Inflammatory macrophage treated with lipopolysaccharide for 1 hour (primary cell): Measurements from ENCODE around the gene NPAS3.

Source experiments
- DNase-seq, 2 donors: peaks; one replicate each; pipeline ENCODE4 v3.0.0-alpha.2; 2020 to 2022

The NPAS3 gene

DNA sequence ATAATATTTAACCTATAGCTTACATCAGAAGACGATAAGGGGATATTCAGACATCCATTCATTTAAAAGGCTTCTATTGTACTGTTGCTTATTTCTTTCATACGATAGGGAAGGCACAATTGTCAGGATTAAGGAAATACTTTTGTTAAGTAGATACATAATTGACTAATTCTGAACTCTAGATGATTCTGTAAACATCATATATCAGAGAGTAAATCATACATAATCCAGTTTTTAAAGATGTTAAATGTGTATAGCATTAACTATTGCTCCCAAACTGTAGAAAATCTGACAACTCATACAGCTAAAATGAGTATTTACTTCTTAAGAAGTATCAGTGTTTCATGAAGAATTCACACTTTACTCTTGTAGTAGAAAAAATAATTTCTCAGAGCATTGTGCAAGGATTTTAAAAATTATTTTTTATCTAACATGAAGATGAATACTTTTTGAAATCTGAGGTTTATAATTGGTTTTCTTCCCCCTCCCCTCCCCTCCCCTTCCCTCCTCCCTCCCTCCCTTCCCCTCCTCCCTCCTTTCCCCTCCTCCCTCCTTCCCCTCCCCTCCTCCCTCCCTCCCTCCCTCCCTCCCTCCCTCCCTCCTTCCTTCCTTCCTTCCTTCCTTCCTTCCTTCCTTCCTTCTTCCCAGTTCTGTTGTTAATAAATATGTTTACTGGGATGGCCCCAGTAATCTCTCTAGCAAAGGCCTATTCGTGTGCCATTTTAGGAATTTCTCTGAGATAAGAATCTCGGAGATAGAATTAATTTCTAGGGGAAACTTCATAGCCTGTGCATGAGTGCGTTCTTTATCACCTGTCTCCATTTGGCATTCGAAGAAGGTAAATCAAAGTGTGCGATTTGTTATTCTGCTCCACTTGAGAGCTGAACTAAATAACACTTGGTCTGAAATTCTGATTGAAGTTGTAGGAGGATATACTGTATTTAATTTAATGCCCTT, 2.3 kb downstream of the NPAS3 start:
- DNase-seq, result no peak

DNA sequence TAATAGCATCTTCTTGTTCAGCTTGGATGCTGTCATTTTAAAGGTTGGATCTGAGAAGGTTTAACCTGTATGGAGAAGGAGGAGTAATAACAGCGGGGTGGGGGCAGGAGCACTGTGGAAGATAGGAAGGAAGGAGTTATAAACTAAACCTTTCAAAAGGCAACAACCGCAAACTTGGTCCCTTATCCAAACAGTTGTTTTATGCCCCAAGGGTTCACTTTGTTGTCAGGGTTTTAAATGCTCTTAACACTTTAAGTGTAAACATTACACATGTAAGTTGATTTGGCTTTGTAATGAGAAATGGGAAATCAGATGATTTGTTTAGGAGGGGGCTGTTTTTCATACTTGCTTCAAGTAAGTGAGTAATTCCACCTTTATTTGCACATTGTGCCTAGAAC, 3.0 kb downstream of the NPAS3 start:
- DNase-seq, result no peak

DNA sequence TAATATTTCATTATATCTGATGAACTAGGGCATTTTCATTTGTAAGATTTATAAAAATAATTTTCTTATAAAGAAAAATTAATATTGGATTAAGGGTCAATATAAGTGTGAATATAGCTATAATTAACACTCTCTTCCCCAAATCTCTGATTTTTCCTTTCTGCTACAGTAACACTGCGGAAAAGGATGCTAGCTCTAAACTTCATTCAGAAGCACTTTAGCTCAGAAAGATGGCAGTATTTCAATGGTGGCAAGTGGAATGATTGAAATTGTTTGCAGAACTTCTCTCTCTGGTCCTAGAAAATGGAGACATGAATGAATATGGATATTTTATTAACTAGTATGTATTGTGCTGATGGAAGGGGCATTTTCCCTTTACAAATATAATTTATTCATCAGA, 8.4 kb downstream of the NPAS3 start:
- no peak for DNase-seq

DNA sequence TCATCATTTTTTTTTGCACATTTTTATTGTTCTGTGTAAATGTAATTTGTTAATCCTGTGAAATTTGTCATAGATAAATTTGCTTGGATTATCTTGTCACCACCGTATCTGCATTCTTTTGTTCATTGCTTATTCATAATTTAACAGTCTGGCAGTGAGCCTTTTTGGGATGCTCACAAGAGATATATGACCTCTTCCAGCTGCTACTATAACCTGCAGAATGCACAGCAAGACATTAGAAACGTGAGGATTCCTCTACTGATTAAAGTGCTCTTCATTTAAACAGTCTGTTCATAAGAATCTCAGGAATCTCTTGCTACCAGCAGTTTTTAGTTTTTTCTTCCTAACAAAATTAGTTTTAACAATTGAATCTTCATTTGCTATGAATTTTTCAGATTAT, 9.1 kb downstream of the NPAS3 start:
- no peak for DNase-seq

DNA sequence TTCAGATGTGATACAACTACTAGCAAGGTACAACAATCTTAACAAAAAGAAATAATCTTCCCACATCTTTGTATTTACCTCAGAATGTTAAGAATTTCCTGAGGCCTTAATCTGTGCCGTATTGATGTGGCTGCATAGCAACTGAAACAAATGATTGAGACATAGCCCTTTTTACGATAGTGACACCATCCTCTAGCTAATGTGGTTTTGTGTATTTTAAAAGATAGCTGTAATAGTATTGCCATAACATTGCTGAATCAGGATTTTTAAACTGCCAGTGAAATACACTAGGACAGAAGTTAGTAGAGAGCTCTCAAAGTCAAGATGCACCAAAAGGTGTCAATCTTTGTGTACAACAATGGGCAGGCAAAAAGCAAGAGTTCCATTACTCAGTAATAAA, 11.9 kb downstream of the NPAS3 start:
- no peak for DNase-seq

DNA sequence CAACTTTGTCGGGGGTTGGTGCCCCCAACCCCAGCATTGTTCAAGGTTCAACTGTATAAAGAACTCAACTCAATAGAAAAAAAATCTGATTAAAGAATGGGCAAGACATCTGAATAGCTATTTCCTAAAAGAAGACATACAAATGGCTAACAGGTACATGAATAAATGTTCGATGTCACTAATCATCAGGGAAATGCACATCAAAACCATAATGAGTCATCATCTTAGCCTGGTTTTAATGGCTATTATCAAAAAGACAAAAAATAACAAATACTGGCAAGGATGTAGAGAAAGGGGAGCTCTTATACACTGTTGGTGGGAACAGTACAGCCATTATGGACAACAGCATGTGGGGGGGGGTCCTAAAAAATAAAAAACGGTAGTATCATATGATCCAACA, 28.7 kb downstream of the NPAS3 start:
- no peak for DNase-seq

DNA sequence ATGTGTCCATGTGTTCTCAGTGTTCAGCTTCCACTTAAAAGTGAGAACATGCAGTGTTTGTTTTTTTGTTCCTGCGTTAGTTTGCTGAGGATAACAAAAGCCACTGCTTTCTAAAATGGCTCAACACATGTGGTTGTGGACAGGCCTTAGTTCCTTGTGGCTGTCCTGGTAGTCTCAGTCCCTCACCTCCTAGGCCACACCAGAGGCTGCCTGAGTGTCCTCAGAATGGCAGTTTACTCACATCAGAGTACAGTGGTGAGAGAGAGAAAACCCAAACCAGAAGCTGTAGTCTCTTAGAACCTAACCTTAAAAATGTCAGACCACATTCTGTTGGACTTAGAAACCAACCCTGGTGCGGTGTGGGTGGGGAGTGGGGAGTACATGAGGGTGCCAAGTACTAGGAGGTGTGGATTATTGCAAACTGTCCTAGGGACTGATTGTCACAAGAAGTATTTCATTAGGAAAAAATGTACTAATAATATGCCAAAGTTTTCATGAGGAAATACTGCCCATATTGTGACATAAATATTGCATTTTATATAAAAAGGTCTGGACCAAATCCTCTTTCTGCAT, 30.4 kb downstream of the NPAS3 start:
- DNase-seq, result no peak

DNA sequence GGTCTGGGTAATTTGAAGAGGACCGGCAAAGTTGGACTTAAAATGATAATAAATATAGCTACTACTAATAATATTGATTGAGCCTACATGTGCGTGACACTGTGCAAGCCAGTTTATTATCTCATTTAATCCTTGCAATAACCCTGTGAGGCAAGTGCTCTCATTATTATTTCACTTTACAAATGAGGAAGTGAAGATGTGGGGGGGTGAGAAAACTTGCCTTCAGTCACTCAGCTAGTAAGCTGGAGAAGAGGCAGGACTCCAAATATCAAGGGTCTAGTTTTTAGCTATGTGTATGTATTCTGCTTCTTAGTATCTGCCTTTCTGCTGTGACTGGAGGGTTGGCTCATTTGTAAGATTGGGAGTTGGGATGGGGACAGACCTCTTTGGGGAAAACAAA, 39.2 kb downstream of the NPAS3 start:
- DNase-seq, result peak in 1 of 2 donors; percentile 2

DNA sequence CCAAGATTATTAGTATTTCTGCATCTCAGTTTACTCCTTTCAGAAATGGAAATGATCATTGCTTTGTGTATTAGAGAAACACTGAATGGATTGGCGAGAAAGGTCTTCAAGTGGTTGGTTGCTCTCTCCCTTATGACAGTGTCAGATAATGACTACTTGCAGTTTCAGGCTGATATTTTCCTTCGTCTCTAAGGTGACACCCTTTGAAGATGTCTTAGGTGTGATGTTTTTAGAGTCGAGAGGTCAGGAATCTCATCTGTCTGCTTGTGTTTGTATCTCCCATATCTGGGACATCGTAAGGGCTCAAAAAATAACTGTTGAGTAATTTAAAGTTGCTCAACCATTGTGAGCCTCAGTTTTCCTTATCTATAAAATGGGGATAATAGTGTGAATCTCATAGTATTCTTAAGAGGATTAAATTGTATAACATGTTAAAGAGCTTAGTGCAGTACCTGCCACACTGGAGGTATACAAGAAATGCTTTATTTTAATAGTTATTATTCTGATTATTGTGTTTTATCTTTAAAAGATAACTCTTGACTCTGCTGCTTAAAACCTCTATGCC, 40.1 kb downstream of the NPAS3 start:
- DNase-seq, result no peak

DNA sequence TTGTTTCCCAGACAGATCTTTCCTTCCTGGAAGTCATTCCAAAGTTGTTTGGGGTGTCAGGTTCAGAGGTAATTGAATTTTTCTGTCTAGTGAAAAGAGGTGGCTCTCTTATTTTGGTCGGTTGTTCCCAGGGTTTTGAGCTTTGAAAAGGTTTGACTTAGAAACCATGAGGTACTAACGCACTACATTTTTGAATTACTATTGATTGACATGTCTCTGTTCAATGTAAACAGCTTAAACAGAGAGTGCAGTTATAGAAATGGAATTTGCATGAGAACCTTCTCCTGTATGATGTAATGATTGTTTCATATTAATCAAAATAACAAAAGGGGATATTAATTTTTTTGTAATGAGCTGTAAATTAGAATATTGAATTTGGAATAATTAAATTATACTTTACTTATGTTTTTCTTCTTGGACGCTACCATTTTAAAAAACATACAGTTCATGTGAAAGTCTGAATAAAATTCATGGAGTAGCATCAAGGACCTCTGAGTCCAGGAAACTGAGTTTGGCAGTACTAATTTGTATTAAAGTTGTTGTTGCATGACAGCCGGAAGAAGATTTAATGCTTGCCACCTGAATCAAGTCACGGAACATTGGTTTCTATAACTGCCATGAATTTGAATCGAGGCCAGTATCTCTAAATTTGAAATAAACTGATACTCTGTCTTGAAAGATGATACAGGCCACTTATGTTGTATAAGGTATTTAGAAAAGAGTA, 41.7 kb downstream of the NPAS3 start:
- DNase-seq, result no peak

DNA sequence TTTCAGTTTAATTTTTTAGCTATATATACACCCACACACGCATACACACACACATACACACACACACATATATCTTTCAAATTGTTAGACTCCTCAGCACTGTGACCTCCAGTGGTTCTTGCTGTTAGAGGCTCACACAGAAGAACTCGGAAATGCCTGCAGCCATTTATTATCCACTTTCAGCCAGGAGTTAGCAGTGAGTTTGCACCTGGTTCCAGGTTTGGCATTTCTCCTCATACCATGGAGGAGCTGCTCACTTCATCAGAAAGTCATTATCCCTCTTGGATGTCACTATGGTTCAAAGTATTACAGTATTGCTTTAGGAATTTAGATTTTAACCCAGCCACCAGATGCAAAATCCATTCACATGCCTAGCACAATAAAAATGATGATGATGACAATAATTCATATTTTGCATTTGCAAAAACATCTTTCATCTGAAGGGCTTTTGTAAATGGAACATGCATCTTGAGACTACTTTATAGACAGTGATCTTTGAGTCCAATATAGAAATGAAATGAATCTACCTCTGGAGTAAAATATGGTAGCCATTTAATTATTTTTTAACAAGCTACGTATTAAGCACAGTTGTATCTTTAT, 42.3 kb downstream of the NPAS3 start:
- DNase-seq, result no peak

DNA sequence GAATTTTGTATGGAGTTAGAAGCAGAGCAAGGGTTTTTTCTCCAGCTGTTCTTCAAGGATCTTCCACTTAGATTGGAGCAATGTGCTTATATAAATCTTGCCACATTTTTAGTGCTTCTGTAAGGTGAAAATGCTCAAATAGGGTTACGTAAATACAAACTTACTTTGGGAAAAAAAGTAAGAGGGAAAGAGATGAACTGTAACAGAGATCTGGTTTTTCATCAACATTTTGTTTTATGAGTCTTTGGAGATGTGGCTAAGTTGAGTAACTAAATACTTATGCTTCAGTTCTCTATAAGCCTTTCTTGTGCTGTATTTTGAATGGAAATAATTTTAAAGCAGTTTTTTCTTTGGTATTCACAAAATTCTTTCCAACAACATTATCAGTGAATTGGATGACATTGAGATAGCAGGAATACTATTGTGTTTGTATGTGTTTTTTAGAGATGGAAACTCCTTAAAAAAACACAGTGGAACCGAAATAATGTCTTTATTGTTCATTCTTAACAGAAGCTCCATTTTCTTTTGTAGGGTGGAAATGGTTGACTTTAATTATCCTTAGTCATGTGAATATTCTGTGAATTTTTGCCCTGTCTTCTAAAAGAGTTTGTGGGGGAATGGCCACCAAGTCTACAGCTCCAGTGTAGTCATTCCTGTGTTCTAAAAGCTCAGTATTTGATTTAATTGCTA, 45.7 kb downstream of the NPAS3 start:
- DNase-seq, result no peak

DNA sequence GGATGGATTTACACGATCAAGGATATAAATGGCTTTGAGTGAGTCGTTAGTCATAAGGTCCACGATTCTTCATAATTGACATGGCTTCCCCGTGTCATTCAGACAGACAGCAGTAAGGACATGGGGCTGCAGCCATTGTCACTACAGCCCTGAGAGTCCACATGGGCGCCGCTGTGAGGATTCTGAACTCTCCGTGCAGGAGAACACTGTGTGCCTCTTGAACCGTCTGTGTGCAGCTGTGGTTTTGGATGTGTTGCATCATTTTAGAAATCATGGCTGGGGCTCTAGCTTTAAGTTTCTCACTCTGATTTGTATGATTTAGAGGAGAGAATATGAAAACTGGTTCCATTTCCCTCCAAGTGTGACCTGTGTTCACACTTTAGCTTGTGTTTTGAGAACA, 47.2 kb downstream of the NPAS3 start:
- DNase-seq, result no peak

DNA sequence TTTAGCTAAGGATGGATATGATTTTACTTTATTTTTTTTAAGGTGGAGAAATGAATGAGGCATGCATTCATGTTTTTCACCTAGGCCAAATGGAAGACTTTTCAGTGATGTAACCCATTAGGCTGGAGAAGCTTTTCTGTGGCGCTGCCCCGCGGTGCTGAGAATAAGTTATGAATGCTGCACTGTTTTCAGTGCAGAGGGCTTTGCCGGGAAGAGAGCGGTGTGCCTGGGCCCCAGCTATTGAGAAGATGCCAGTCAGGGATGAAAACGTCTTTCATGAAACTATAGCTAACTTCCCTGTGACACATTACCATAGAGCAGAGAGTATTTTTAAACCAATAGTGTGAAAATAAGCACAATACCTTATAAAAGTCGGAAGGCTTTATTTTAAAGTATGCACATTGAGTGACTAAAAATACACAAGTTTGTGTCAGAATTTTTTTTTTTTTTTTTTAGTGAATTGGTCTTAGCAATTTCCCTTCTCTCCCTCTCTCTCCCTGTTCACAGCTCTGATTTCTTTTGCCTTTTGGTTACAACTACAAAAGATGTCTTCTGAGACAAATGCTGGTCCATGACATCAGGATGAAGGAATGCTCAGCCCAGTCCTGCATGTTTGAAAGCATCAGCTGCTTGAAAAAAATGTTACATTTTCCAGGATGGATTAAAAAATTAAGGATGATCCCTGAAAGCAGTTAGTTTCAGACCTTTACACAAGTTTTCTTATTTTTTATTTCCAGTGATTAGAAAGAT, 48.3 kb downstream of the NPAS3 start:
- no peak for DNase-seq

DNA sequence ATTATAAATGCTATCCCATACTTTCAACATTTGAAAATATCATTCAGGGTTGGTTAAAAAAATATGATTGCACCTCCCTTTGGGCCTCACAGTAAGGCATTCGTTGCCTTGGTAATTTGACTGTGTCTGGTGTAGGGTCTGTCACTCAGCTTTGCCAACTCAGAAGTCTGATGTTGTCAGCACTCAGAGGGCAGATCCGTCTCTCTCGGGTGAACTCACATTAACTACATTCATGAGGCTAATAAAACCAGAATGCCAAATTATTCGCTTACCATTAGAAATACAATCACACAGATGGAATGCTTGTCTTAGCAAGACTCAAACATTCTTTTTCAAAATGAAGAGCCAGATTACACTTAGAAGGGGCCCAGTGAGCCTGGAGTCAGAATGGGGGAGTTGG, 53.0 kb downstream of the NPAS3 start:
- DNase-seq, result no peak

DNA sequence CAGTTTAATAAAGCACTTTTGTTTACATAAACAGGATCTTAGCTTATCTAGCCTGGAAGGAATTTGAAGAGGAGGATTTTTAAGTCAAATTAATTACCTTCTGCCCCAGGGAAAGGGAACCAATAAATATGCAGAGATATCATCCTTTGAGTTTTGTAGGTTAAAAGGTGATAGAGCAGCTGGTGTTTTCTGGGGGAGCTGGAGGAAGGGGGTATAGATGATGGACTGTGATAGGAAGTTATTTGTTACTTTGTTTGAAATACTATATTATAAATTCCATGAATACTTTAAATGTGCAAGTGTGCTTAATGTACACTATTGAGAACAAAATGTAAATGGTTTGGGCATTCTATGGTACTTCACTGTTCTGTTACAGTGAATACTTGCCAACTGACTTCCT, 55.2 kb downstream of the NPAS3 start:
- no peak for DNase-seq

DNA sequence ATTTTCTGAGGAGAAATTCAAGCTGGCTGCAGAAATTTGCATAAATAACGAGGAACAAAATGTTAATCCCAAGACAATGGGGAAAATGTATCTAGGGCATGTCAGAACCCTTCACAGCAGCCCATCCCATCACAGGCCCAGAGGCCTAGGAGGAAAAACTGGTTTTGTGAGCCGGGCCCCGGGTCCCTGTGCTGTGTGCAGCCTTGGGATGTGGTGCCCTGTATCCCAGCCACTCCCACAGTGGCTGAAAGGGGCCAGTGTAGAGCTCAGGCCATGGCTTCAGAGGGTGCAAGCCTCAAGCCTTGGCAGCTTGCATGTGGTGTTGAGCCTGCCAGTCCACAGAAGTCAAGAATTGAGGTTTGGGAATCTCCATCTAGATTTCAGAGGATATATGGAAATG, 57.7 kb downstream of the NPAS3 start:
- no peak for DNase-seq

DNA sequence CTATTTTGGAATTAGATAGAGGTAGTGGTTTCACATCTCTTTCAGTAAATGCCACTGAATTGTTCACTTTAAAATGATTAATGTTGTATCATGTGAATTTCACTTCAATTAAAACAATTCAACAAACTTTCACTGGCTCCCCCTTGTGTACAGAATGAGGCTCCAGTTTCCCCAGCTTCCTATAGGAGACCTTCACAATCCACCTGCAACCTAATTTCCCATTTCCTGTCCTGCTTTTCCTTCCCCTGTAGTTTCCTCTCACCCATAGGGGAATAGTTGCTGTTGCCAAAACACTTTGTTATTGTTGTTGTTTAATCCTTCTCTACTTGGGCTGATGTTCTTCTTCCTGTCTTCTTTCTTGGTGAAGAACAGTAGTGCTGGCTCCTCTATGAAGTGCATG, 59.8 kb downstream of the NPAS3 start:
- peak in 1 of 2 donors; percentile 3 for DNase-seq

DNA sequence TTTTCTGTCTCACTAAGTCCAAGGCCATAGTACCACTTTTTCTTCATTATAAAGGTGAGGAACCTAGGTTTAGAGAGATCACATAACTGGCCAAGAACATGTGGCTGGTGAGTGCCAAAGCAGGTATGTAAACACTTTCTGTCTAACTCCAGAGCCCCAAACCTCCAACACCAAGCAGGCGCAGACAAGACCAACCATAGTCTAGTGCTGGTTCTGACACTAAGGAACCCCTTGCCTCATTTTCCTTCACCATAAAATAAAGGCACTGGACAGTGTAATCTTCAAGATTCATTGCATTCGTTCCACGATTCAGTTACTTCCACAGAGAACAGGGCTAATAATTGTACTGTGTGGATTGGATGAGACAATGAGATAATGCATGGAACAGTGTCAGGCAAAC, 71.0 kb downstream of the NPAS3 start:
- no peak for DNase-seq

DNA sequence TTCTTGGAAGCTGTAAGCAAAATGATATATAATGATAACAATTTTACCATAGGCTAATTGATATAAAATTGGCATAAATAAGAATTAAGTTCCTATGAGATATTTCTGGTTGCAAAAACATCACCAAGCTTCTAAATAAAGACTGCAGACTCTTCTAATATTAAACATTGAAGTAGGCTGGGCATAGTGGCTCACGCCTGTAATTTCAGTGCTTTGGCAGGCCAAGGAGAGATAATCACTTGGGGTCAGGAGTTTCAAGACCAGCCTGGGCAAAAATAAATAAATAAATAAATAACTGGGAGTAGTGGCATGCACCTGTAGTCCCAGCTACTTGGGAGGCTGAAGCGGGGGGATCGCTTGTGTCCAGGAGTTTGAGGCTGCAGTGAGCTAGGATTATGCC, 71.8 kb downstream of the NPAS3 start:
- DNase-seq, result no peak

DNA sequence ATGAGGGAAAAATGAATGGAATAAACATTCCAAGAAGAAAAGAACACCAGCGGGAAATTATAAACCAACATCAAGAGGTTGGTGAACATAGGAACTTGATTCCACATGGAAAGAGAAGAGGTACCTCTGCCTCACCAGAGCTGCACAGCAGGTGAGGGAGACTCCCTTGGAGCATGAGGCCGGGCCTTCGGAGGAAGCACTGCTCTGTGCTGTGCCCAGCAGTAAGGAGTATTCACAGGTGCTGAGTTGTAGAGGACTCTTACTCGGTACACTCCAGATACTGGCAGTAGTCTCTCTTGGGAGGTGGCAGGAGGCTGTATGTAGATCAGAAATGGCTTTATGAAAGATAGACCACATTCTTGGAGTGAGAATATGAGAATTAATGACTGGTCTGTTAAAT, 76.0 kb downstream of the NPAS3 start:
- no peak for DNase-seq

DNA sequence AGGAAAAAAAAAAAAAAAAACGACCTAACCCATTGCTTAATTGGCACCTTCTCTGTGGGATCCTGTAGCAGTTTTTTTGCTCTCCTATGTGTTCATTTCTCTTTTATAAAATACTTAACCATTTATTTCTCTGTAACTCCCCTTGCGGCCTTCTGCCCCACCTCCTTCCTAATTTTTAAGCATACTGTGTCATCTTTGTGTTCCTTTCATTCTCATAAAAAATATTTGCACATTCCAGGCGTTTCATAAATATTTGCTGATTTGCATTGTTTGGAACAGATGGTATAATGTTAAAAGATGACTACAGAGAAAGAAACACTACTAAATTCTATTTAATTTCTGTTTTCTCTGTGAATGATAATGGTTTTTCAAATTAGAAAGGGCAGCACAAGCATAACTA, 77.9 kb downstream of the NPAS3 start:
- DNase-seq, result no peak
